ENCODE data around the gene RDM1.

The RDM1 gene

DNA sequence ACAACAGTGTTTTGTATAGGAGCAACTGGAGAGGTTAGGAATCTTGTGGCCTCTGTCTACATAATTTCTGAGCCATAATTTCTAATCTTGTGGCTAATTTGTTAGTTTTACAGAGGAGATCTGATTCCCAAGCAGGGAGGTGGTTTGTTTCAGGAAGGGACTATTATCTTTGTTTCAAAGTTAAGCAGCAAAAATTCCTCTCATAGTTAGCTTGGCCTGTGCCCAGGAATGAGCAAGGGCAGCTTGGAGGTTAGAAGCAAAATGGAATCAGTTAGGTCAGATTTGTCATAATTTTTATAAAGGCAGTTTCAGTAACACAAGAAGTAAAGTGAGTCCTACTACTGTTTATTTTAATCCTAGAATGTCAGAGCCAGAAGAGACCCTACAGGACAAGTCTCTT is 2.0 kb upstream of the RDM1 start:
- no peak for DNase-seq (ENCODE audit: low read depth)

DNA sequence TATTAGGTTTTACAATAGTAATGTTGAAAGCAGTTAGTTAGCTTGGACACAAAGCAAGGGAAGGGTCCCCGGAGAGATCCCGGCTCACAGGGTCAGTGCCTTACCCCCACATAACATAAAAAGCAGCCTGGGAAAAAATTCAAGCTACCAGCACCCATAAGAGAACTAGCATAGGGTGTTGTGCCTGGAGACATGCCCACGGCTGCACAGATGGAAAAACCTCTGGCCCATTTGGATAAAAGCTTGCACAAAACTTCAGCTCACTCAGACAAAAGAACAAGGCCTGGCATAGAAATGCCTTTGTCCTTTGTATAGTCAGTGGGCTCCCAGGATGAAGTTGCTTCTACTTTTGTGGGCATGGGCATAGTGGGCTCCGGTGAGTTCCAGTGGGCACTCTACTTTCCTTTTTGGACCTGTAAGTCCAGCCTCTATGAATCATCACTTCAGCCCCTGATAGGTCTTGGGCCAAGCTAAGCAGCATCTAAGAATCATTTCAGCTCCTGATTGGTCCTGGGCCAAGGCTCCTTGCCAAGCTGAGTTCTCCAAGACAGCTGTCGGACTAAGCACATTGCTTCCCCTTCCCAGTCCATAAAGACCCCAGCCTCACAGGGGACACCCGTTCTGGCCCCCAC is 1.3 kb upstream of the RDM1 start:
- DNase-seq (ENCODE audit: low read depth) = no peak

DNA sequence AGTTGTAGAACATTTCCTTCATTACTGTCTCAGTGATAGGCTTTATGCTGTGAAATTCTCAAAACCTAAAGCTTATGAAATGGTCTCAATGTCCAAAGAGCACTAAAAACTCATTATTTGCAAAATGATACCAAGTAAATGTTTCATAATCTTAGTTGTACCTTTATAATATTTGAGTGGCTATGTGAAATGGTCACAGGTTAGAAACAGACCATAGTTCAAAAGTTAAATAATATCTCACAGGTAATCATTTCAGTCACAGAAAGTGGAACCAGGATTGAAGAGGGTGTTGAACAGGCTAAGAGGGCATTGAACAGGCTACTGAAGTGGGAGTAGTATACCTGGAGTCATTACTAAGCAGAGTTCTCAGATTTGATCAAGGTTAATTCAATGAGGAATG is 2.9 kb downstream of the RDM1 start:
- no peak for DNase-seq (ENCODE audit: low read depth)

DNA sequence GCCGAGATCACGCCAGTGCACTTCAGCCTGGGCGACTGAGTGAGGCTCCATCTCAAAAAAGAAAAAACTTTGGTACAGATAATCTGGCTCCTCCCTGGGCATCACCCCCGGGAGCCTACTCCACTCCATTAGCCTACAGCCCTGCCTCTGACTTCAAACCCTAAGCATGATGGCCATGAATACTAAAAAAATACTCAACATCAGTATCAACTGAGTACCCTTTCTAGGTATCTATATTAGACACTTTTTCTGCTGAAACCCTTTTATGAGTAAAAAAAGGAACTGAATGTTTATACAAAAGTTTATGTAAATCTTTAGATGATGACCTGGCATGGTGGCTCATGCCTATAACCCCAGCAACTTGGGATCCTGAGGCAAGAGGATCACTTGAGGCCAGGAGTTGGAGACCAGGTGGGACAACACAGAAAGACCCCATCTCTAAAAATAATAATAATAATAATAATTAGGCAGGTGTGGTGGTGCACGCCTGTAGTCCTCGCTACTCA is 6.9 kb downstream of the RDM1 start:
- no peak for DNase-seq (ENCODE audit: low read depth)

DNA sequence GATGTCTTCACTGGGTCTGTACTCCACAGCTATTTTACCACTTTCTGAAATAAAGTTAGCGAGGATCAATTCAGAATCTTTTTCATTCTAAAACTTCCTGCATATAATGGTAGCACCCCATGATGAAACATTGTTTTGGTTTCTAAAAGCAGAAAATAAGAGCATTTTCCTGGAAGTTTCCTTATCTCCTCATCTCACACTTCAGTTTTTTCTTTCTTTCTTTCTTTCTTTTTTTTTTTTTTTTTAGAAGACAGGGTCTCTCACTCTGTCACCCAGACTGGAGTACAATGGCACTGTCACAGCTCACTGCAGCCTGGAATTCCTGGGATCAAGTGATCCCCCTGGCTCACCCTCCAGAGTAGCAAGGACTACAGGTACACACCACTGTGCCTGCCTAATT is 10.3 kb downstream of the RDM1 start:
- DNase-seq (ENCODE audit: low read depth) = no peak

DNA sequence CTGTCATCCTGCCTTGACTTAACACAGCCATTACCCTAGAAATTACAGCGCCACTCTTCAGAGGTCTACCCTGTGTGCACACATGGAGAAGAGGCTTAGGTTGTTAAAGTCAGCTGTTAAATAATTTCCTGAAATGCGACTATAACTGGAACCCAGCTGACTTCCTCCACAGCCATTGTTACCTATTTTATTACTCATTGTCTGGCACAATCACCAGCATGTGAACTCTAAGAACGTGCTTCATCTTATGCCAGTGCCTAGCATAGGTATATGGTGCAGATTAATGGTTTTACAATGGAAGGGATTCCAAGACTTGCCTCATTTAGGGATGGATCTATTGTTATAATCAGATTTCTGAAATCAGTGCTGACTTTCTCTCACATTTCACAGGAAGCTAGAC is 11.9 kb downstream of the RDM1 start:
- DNase-seq (ENCODE audit: low read depth) = no peak

DNA sequence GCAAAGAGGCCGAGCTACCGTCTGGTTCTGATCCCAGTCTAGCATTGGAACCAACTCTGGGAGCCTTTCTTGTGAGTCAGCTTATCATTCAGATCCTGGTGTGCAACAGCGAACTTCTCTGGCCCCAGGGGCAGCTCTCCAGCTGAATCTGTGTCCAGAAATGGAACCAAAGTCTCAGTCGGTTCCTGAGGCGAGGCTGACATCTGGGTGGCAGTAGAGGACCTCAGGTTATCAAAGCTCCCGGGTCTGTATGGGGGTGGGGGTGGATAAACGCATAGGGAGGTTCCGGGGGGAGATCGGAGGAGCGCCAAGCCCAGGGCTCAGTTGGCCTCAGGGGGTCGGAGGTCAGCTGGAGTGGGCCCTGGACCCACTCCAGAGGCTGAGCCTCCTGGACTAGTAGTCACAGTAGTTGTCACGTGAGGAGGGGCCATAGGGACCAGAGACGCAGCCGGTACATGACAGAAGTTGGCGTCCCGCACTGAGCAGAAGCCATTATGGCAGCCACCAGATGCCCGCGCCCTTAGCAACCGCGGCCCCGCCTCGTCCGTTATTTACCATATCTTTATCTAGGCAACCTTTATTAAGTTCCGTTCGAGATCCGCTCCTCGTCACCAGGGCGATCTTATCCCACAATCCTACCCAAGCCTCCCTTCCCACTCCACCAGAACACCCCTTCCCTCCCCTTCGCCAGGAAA is 12.9 kb downstream of the RDM1 start:
- no peak for DNase-seq (ENCODE audit: low read depth)

DNA sequence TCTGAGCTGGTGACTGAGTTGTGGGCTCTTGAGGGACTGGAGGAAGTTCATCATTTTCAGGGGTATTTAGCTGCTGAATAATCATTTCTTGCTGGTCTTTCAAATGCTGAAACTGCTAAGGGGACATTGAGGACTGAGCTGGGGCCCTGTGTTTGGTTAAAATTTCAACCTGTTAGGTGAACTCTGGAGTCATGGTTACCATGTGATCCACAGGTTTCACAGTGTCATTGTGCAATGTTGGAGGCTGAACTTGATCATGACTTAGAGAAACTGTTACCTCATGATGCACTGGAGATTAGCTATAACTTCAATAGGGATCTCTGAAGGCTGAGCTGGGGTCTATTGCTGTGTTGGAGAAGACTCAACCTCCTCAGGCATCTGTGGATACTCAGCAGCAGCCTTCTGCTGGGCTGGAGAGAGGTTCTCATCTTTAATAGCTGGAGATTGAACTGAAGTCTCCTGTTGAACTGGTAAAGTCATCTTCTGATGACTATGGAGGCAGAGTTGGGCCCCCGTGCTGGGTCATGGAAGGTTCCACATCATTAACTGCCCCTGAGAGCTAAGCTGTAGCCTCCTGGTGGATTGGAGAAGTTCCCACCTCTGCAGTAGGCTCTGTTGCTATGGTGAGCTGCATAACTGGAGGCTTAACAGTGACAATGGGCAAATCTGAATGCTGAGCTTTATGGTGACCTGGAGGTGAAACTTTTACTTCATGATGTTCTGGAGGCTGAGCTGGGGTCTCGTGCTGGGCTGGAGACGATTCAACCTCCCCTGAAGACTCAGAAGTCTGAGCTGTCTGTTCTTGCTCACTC is 15.2 kb downstream of the RDM1 start:
- DNase-seq (ENCODE audit: low read depth) = no peak

DNA sequence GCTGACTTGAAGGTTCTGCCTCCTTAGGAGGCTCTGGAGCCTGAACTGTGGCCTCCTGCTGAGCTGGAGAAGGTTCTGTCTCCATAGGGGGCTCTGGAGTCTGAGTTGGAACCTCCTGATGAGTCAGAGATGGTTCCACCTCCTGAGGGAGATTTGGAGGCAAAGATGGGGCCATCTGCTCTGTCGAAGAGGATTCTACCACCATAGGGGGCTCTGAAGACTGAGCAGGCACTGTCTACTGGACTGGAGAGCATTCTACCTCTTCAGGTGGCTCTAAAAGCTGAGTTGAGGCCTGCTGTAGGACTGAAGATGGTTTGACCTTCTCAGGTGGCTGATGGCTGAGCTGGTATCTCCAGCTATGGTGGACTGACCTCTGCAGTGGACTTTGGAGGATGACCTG is 16.2 kb downstream of the RDM1 start:
- DNase-seq (ENCODE audit: low read depth) = no peak

DNA sequence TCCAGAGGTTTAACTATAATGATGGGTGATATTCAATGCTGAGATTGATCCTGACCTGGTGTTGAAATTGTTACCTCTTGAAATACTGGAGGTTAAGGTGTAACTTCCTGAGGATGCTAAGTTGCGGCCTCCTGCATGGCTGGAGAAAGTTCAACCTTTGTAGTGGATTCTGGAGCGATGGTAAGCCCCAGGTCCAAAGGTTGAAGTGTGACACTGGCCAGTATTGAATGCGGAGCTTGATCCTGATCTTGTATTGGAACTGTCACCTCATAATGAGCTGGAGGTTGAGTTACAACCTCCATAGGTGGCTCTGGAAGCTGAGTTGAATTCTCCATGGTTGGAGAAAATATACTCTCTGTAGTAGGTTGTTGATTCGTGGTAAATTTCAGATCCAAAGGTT is 17.0 kb downstream of the RDM1 start:
- DNase-seq (ENCODE audit: low read depth) = no peak

DNA sequence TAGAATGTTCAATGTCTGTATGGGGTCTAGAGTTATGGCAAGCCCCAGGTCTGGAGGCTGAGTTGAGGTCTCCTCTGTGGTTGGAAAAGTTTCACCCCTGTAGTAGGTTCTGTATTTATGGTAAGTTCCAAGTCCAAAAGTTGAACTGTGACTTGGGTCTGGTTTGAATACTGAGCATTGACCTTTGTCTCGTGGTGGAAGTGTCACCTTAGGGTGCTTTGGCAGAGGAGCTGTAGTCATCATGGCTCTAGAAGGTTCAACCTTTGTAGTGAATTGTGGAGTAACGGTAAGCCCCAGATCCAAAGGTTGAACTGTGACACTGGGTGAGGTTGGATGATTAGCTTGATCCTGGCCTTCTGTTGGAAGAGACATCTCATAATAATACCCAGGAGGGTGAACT is 17.6 kb downstream of the RDM1 start:
- DNase-seq (ENCODE audit: low read depth) = no peak

DNA sequence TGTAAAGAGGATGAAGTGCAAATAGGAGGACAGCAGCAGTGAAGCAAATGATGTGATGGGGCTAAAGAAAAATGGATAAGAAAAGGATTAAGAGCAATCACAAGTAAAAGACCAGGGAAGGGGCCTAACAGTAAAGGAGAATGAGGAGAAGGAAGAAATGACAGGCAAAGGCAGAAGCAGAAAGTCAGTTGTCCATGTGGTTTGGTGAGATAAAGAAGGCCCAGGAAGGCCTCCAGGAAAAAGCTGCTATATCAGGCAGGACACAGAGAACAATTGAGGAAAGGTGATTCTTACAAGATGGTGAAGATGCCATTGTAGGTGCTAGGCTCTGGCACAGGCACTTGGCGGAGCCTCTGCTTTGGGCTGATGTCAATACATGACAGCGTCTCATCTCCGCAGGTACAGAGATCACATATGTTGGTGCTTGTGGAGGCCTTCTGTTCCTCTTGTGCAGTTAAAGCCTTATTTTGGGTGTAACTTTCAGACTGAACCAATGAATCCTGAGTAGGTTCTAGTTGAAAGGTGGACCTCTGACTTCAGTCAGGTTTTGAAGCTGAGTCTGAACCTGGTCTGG is 18.1 kb downstream of the RDM1 start:
- no peak for DNase-seq (ENCODE audit: low read depth)

DNA sequence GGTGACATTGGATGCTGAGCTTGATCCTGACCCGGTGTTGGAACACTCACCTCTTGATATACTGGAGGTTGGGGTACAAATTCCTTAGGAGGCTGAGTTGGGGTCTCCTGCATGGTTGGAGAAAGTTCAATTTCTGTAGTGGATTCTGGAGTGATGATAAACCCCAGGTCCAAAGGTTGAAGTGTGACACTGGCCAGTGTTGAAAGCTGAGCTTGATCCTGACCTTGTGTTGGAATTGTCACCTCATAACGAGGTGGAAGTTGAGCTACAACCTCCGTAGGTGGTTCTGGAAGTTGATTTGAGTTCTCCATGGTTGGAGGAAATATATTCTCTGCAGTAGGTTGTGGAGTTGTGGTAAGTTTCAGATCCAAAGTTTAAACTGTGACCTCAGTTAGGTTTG is 21.2 kb downstream of the RDM1 start:
- DNase-seq (ENCODE audit: low read depth) = no peak

DNA sequence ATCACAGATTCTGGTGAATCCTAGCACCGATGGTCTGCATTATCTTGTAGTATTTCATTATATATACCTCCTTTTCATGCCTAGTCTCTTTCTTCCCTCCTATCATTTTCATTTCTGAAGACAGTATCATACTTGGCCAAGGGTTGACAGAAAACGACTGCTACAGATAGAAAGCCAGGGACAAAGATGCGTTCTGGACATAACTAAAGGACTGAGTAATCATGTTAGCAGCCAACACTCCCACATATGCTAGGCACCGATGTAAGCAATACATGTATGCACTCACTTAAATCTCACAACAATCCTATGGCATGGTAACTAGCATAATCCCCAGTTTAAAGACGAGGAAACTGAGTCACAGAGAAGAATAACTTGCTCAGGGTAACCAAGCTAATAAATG is 22.9 kb downstream of the RDM1 start:
- DNase-seq (ENCODE audit: low read depth) = no peak

DNA sequence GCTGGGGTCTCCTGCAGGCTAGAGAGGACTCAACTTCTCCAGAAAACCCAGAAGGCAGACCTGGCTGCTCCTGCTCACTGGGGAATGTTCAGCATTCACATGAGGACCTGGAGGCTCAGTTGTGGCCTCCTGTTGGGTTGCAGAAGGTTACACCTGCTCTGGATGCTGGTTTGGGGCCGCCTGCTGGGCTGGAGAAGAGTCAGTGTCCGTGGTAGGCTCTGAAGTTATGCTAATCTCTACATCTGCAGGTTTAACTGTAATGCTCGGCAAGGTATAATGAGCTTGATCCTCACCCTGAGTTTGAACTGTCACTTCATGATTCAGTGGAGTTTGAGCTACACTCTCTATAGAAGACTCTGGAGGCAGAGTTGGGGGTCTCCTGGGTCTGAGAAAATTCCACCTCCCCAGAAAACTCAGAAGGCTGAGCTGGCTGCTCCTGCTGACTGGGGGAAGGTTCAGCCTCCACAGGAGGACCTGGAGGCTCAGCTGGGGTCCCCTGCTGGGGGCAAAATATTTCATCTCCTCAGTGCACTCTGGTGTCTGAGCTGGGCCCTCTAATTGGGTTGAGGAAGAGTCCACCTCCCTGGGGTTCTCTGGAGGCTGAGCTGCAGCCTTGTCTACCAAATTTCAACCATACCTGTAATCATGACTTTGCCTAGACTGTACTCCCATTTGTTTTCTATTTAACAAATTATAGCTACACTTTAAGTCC is 23.5 kb downstream of the RDM1 start:
- no peak for DNase-seq (ENCODE audit: low read depth)

DNA sequence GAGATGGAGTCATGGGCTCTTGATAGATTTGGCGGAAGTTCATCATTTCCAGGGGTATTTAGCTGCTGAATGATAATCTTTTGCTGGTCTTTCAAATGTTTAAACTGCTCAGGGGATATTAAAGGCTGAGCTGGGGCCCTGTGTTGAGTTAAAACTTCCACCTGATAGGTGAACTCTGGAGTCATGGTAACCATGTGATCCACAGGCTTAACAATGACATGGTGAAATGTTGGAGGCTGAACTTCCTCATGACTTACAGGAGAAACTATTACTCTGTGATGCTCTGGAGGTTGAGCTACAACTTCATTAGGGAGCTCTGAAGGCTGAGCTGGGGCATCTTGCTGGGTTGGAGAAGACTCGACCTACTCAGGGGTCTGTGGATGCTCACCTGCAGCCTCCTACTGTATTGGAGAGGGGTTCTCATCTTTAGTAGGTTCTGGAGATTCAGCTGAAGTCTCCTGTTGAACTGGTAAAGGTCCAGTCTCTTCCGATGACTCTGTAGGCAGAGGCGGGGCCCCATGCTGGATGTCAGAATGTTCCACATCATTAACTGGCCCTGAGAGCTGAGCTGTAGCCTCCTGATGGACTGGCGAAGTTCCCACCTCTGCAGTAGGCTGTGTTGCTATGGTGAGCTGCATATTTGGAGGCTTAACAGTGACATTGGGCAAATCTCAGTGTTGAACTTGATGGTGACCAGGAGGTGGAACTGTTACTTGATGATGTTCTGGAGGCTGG is 24.2 kb downstream of the RDM1 start:
- DNase-seq (ENCODE audit: low read depth) = no peak

DNA sequence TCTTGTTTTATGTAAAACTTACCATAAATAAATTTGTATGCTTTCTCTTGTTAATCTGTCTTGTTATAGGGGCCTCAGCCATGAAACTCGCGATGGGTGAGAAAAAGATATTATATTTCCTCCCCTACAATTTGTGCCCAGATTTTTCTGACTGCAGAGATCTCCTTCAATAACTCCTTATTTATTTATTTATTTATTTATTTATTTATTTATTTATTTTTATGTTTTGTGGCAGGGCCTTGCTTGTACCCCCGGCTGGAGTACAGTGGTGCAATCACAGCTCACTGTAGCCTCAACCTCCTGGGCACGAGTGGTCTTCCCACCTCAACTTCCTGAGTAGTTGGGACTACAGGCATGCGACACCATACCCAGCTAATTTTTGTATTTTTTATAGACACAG is 27.1 kb downstream of the RDM1 start:
- DNase-seq (ENCODE audit: low read depth) = no peak

DNA sequence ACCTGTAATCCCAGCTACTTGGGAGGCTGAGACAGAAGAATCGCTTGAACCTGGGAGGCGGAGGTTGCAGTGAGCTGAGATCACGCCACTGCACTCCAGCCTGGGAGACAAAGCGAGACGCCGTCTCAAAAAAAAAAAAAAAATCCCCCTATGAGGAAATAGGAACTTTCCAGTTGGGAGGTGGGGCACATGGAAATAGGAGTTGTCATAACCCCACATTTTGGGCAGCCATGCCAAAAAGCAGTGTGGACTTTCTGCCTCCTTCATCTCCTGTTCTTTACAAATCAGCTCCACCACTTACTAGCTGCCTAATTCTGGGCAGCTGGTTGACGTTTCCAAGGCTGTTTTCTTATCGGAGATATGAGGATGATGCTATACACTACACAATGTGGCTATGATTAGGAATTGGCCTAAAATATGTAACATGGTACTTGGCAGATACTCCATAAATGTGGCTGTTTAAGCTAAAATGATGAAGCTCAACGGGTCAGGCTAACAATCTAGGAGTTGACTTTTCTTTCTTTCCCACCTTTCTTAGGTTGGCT is 28.9 kb downstream of the RDM1 start:
- no peak for DNase-seq (ENCODE audit: low read depth)

DNA sequence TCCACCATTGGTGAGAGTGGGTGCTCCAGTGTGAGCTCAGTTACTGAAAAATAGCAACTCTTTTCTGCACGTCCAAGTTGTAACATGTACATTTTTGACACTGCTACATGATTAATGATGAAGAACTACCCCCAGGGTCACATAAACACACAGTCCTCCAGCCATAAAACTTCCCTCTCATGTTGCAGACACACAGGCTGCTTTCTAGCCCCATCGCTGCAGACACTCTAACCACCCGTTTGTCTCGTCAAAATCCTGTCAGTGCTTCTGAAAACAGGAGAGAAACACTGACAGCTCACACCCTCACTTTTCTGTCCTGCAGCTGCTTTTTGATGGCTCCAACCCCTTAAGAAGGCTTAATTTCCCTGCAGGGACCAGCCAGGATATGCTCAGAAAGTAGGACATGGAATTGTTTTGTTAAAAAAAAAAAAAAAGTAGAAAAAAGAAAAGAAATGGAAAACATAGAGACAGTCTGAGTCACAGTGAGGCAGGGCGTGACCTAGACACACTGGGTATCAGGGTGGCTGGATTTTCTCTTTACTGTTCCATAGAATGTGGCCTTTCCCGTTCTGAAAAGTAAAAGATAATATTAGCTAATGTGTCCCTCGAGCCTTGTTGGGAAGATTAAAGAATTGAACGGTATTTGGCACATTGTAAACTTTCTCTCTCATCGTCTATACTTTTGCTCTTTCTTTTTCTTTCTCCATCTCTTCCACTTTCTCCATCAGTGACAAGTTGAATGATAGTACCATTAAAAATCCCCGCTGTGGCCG is 29.7 kb downstream of the RDM1 start:
- no peak for DNase-seq (ENCODE audit: low read depth)

DNA sequence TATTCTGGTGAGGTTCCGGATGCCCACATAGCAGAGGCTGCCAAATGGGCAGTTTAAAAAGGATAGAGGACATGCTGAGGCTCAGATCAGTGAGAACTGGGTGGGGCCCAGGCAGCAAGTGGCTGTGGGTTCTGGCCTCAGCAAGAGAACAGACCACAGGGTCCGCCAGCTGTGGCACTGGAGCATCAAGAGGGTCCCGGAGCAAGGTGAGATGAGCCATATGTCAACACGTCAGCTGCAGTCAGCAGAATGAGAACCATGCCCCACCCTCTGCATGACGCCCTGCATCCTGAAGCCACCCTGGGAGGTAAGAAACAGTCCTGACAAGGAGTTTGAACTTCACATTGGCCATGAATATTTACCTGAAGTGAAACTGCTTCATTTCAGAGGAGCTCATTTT is 30.3 kb downstream of the RDM1 start:
- no peak for DNase-seq (ENCODE audit: low read depth)
